Natural killer cell treated with Interleukin-12 subunit alpha and Interleukin-12 subunit beta and Interleukin-15 and Interleukin-18, amount 100 ng/mL, for 72 hours (primary cell): Measurements from ENCODE around the gene ALDH3B1. TPM values are rescaled to one million over a fixed set of nuclear protein-coding genes. Genes with fewer than 3 reads are reported as not detected.

ENCODE experiments used
- ATAC-seq, 2 donors: fragments of 150-1000 bp; cut with Tn5 transposase in 1 of 2; sonication (Bioruptor Pico), chemical (Tn5 transposase) in 1 of 2; 2 replicates each; pipeline ENCODE4 v1.10.0; 2021
- DNase-seq: peaks from one replicate; pipeline ENCODE4 v3.0.0; 2022; ENCODE audit warnings: low spot score
- H3K27ac Mint-ChIP-seq, 2 donors: 1 replicate in 1 of 2; 2 replicates in 1 of 2; pipeline ENCODE4 v1.8.0; 2022; ENCODE audit warnings: mixed read lengths in 2 of 2, mild to moderate bottlenecking in 1 of 2, moderate library complexity in 1 of 2
- H3K27me3 Mint-ChIP-seq, 2 donors: 1 replicate in 1 of 2; 2 replicates in 1 of 2; pipeline ENCODE4 v1.8.0; 2022; ENCODE audit warnings: mixed read lengths in 2 of 2
- H3K36me3 Mint-ChIP-seq: one replicate; pipeline ENCODE4 v1.8.0; 2022; ENCODE audit warnings: mixed read lengths
- H3K4me1 Mint-ChIP-seq, 2 donors: 1 replicate in 1 of 2; 2 replicates in 1 of 2; pipeline ENCODE4 v1.8.0; 2022; ENCODE audit warnings: low read depth in 2 of 2, mixed read lengths in 2 of 2, mild to moderate bottlenecking in 1 of 2
- H3K4me3 Mint-ChIP-seq: one replicate; pipeline ENCODE4 v1.8.0; 2022; ENCODE audit warnings: mixed read lengths
- H3K9me3 Mint-ChIP-seq: 2 replicates; pipeline ENCODE4 v1.8.0; 2022; ENCODE audit warnings: mixed read lengths
- total RNA-seq, 2 donors: library from RNA; stranded (reverse); gene quantifications; one replicate each; pipeline ENCODE4 v1.2.3, GENCODE V29; 2022

The ALDH3B1 gene
- total RNA-seq, 2 donors from 2014 or later = 0.25 to 0.98 TPM

- Mint-ChIP-seq H3K4me3 (no peak overlapping the region), H3K36me3 (no peaks in the 10 kb centered on the region), H3K27me3 (no peaks in the 10 kb centered on the region), H3K9me3 (no peaks in the 10 kb centered on the region), H3K4me1 (peaks cover 7 to 15% of the 10 kb centered on the region in 2 donors), H3K27ac (no peak overlapping the region)
- DNase-seq (no peak), ATAC-seq (no peak)
Observed at GRCh38 chr11:68043349-68044144, 33.4 kb downstream of the ALDH3B1 start.

DNA sequence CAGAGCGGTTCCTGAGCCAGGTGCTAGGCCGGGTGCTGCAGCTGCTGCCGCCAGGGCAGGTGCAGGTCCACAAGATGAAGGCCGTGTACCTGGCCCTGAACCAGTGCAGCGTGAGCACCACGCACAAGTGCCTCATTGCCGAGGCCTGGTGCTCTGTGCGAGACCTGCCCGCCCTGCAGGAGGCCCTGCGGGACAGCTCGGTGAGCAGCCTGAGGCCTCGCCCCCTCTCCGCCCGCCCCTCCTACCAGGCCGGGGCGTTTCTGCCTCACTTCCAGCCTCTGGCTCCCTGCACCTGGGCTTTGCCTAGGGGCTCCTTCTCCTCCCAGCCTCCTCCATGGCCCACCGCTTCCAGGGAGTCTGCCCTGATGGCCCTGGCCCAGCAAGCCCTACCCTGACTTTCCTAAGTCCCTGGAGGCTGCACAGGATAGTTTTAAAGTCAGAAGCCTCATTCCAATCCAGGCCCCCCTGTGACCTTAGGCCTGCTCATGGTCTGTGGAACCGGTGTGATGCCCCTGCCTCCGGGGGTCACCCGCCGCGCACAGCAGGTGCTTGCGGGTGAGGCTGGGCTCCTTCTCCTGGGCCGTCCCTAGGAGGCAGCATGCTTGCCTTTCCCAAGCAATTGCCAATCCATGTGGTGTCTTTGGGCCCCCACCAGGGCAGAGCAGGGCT lies 34.2 kb downstream of the ALDH3B1 start:
- Mint-ChIP-seq H3K27ac (no peak overlapping the region), H3K9me3 (no peaks in the 10 kb centered on the region), H3K4me1 (peaks cover 7 to 14% of the 10 kb centered on the region in 2 donors), H3K4me3 (no peak overlapping the region), H3K27me3 (no peaks in the 10 kb centered on the region), H3K36me3 (no peaks in the 10 kb centered on the region)
- ATAC-seq = no peak
- DNase-seq = no peak

- Mint-ChIP-seq H3K36me3 (no peaks in the 10 kb centered on the region), H3K27me3 (no peaks in the 10 kb centered on the region), H3K4me3 (no peak overlapping the region), H3K9me3 (no peaks in the 10 kb centered on the region), H3K27ac (no peak overlapping the region), H3K4me1 (peaks cover 7 to 11% of the 10 kb centered on the region in 2 donors)
- ATAC-seq (no peak), DNase-seq (no peak)
Observed at GRCh38 chr11:68044898-68045351, 34.8 kb downstream of the ALDH3B1 start.

- no peaks in the 10 kb centered on the region for H3K9me3 Mint-ChIP-seq
- H3K4me1 Mint-ChIP-seq = peaks cover 0 to 2% of the 10 kb centered on the region in 2 donors
- no peak overlapping the region for H3K27ac Mint-ChIP-seq
- H3K4me3 Mint-ChIP-seq = no peak overlapping the region
- DNase-seq (no peak), ATAC-seq (no peak)
- no peaks in the 10 kb centered on the region for H3K36me3 Mint-ChIP-seq
- no peaks in the 10 kb centered on the region for H3K27me3 Mint-ChIP-seq
Observed at GRCh38 chr11:68047437-68048290, 37.5 kb downstream of the ALDH3B1 start.

DNA sequence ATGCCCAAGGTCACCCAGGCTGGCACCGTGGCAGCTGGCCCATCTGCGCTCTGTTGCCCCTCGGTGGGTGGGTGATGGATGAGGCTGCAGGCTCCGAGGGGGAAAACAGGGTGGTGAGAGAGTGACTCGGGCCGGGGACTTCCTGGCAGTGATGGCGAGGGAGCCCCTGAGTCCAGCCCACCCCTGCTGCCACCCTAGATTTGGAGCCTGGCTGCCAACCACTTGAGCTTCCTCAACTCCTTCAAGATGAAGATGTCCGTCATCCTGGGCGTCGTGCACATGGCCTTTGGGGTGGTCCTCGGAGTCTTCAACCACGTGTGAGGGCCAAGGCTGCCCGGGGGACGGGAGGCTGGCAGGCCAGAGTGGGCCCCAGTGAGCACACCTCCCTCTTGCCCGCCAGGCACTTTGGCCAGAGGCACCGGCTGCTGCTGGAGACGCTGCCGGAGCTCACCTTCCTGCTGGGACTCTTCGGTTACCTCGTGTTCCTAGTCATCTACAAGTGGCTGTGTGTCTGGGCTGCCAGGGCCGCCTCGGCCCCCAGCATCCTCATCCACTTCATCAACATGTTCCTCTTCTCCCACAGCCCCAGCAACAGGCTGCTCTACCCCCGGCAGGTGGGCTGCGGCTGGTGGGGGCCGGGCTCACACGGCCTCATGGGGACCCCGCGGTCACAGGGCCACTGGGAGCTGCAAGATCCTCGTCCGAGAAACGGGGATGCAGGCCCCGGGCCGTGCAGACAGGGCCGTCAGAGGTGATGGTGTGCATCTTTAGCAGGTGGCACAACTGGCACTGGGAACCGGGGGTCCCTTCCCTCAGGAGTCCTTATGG lies 38.8 kb downstream of the ALDH3B1 start:
- ATAC-seq = no peak
- Mint-ChIP-seq H3K9me3 (no peaks in the 10 kb centered on the region), H3K4me3 (no peak overlapping the region)

DNA sequence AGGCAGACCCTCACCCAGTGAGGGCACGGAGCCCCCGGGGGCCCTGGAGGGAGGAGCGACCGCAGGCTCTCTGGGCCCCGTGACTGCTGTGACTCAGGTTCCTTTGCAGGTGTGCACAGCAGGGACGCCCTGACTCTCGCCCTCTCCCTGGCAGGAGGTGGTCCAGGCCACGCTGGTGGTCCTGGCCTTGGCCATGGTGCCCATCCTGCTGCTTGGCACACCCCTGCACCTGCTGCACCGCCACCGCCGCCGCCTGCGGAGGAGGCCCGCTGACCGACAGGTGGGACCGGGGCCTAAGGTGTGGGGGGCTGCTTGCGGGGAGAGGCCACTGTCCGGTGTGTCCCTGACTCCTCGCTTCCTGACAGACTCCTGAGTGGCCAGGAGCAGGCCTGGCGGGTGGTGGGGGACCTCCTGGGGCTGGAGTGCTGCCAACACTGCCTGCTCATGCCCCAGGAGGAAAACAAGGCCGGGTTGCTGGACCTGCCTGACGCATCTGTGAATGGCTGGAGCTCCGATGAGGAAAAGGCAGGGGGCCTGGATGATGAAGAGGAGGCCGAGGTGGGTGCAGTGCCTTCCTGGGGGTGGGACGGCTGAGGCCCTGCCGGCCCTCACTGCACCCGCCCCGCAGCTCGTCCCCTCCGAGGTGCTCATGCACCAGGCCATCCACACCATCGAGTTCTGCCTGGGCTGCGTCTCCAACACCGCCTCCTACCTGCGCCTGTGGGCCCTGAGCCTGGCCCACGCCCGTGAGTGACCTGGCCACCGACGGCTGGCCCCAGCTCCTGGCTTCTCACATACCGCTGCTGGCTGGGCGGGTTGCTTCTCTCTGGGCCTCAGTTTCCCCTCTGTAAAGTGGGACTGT lies 39.6 kb downstream of the ALDH3B1 start:
- H3K36me3 Mint-ChIP-seq = no peaks in the 10 kb centered on the region
- no peaks in the 10 kb centered on the region for H3K27me3 Mint-ChIP-seq
- ATAC-seq (no peak), DNase-seq (no peak)
- H3K27ac Mint-ChIP-seq = no peak overlapping the region
- H3K4me3 Mint-ChIP-seq = no peak overlapping the region
- no peaks in the 10 kb centered on the region for H3K9me3 Mint-ChIP-seq
- H3K4me1 Mint-ChIP-seq = peaks cover 0 to 4% of the 10 kb centered on the region in 2 donors

More for the DNA sequence above, 38.8 kb downstream of the ALDH3B1 start:
- no peak for DNase-seq
- H3K36me3 Mint-ChIP-seq = no peaks in the 10 kb centered on the region
- H3K4me1 Mint-ChIP-seq = peaks cover 0 to 6% of the 10 kb centered on the region in 2 donors
- H3K27me3 Mint-ChIP-seq = no peaks in the 10 kb centered on the region
- H3K27ac Mint-ChIP-seq = no peak overlapping the region

- H3K27ac Mint-ChIP-seq = no peak overlapping the region
Observed at GRCh38 chr11:68050371-68050841, 40.3 kb downstream of the ALDH3B1 start.

GRCh38 chr11:68051191-68052136 lies 41.3 kb downstream of the ALDH3B1 start:
- no peaks in the 10 kb centered on the region for H3K27me3 Mint-ChIP-seq
- no peaks in the 10 kb centered on the region for H3K36me3 Mint-ChIP-seq
- ATAC-seq (no peak), DNase-seq (no peak)
- no peak overlapping the region for H3K4me3 Mint-ChIP-seq
- peaks cover 0 to 4% of the 10 kb centered on the region in 2 donors for H3K4me1 Mint-ChIP-seq
- H3K9me3 Mint-ChIP-seq = no peaks in the 10 kb centered on the region
- peak overlapping the region in 1 of 2 donors; percentile 23 for H3K27ac Mint-ChIP-seq

More at GRCh38 chr11:68050371-68050841, 40.3 kb downstream of the ALDH3B1 start:
- DNase-seq (no peak), ATAC-seq (no peak)
- H3K9me3 Mint-ChIP-seq = no peaks in the 10 kb centered on the region
- H3K4me1 Mint-ChIP-seq = peaks cover 0 to 4% of the 10 kb centered on the region in 2 donors
- H3K36me3 Mint-ChIP-seq = no peaks in the 10 kb centered on the region
- no peak overlapping the region for H3K4me3 Mint-ChIP-seq
- H3K27me3 Mint-ChIP-seq = no peaks in the 10 kb centered on the region

- Mint-ChIP-seq H3K4me3 (no peak overlapping the region), H3K4me1 (peaks cover 0 to 4% of the 10 kb centered on the region in 2 donors), H3K27me3 (no peaks in the 10 kb centered on the region), H3K36me3 (no peaks in the 10 kb centered on the region), H3K9me3 (no peaks in the 10 kb centered on the region), H3K27ac (no peak overlapping the region)
- DNase-seq = no peak
- ATAC-seq = peak in 1 of 2 donors; percentile 2
Observed at GRCh38 chr11:68052137-68052873, 42.2 kb downstream of the ALDH3B1 start.

DNA sequence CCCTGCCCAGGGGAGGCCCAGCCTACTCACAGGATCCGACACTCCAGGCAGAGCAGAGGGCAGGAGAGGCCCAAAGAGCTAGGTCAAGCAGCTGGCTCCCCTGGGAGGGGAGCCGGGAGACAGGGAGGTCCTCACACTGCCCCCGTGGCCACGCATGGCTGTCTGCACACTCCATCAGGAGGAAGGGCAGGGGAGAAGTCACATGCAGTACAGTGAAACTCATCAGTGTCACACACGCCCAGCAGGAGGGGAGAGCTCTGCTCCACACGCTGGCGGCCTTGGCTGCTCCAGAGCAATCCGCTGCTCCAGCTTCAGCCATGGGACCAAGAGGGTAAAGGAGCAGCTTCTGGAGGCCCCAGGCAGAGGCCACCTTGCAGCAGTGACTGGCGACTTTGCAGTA lies 43.0 kb downstream of the ALDH3B1 start:
- DNase-seq (no peak), ATAC-seq (no peak)
- Mint-ChIP-seq H3K27ac (no peak overlapping the region), H3K36me3 (no peaks in the 10 kb centered on the region), H3K4me3 (no peak overlapping the region), H3K27me3 (no peaks in the 10 kb centered on the region), H3K9me3 (no peaks in the 10 kb centered on the region), H3K4me1 (peaks cover 0 to 4% of the 10 kb centered on the region in 2 donors)
